PFSK-1 (cell line): ENCODE data around the gene PPEF1.

ENCODE experiments used
- FOXP2 ChIP-seq: optimal IDR thresholded peaks from 2 replicates; pipeline ENCODE3; 2011; ENCODE audit warnings: borderline replicate concordance, control low read depth, inconsistent platforms; ENCODE audit not compliant: insufficient read depth; ENCODE audit errors: extremely low read length, extremely low read depth
- POLR2AphosphoS5 ChIP-seq: IDR thresholded peaks from 2 replicates; pipeline ENCODE4 v1.6.1; 2012; ENCODE audit warnings: low read depth, mild to moderate bottlenecking, control low read depth, low read length, moderate library complexity
- REST ChIP-seq, 2 experiments: IDR thresholded peaks; 2 replicates each; pipeline versions ENCODE4 v1.6.1 to v1.8.0; 2011 to 2012; ENCODE audit warnings: low read depth in 2 of 2, low read length in 2 of 2, control low read depth in 1 of 2, inconsistent platforms in 1 of 2, mild to moderate bottlenecking in 1 of 2, moderate library complexity in 1 of 2; ENCODE audit not compliant: insufficient read depth in 1 of 2
- SIN3A ChIP-seq: IDR thresholded peaks from 2 replicates; pipeline ENCODE4 v1.6.1; 2012; ENCODE audit warnings: mild to moderate bottlenecking, low read length, moderate library complexity, borderline replicate concordance; ENCODE audit not compliant: insufficient read depth
- TAF1 ChIP-seq: IDR thresholded peaks from 2 replicates; pipeline ENCODE4 v1.6.1; 2012; ENCODE audit warnings: low read length, control low read depth, borderline replicate concordance; ENCODE audit not compliant: insufficient read depth

The PPEF1 gene

DNA sequence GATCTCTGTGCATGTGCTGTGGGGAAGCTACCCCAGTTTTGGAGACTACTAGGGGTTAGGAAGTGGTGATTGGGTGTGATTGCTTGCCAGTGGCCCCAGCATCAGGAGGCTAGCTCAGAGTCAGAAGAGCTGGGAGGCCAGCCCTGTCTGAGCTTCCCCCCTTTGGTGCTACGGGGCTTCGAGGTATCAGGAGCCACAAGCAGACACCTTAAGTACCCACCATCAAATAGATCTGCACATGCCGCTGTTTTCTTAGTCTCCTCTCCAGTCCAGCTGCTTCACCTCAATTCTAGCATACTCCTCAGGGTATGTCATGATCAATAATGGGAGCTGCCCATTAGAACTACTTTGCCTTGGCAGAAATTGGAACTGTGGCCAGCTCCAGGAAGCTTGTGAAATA, 10.8 kb upstream of the PPEF1 start:
- no peak for TF ChIP-seq REST (IDR thresholded peaks at IDR 0.05; ENCODE audit: insufficient read depth in 1 of 2, low read depth in 2 of 2, low read length in 2 of 2)
- TF ChIP-seq SIN3A = no peak
- TF ChIP-seq FOXP2 = no peak
- TF ChIP-seq POLR2AphosphoS5 = no peak
- no peak for TF ChIP-seq TAF1

DNA sequence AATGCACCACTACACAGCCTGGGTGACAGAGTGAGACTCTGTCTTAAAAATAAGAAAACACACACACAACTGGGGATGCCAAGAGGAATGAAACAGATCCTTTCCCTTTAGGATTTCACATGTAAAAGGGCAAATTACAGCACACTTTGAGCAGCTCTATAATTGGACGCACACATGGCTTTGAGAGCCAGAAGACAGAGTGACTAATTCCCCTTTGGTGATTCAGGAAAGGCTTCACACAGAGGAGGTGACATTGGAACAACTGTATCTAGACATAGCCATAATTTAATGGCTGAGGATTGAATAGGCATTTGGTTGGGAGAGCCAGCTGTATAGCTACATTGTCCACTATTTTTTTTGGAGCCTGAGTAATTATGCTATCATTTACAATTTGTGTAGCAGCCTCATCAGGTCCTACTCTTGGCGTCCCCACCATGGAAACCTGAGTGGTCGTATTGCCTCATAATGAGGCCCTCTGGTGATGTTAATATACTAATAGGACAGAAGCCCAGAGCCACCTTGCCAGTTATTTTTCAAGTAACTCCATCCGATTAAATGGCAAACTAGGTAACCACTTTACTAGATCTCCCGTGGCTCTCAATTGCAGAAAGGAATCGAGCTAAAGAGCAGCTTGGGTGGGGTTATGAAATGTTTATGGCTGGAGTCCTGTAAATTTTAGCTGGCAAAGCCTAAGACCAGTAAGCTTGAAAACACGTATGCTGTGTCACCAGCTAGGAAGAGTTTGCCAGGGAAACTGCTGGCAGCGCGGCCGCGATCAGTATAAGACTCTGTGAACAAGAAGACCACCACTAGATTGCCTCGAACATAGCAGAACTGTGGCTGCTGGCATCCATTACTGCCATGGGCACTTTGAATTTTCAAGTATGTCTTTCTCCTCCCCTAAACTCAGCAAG, 8.5 kb upstream of the PPEF1 start:
- TF ChIP-seq SIN3A (no peak), TAF1 (no peak), POLR2AphosphoS5 (no peak), FOXP2 (no peak), REST (IDR thresholded peaks at IDR 0.05; ENCODE audit: insufficient read depth in 1 of 2, low read depth in 2 of 2, low read length in 2 of 2) (no peak)

DNA sequence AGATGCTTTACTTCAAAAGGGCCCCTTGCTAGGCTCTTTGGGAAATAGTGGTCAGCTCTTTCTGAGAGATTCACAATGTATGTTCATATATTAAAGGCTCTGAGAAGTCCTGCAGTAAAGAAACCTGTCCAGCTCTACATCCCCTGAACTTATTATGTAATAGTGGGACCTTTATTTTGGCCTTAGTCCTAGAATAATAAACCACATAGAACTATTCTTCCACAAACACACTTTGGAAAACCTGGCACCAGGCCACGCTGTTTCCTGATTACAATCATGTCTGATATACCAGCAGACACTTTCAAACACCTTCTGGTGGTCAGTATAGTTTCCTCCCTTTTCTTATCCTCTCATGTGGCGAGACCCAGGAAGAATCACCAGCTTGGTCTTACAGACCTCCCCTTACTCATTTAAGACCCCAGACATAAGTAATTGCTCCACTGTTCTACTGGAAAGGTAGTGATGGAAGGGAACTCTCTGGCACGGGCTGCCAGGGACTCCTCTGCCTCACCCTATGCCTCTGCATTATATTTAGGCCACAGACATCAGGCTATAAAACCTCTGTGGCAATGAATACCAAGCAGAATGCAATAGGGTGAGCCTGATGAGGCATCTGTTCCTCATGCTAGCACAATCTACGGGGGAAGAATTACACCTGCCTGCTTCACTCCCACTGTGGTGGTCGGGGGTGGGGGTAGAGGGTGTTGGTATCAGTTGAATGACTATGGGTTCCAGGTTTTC, 5.7 kb upstream of the PPEF1 start:
- TF ChIP-seq FOXP2 (no peak), POLR2AphosphoS5 (no peak)

GRCh38 chrX:18702362-18703195, 4.9 kb upstream of the PPEF1 start:
- TF ChIP-seq TAF1 (no peak), POLR2AphosphoS5 (no peak), REST (IDR thresholded peaks at IDR 0.05; ENCODE audit: insufficient read depth in 1 of 2, low read depth in 2 of 2, low read length in 2 of 2) (no peak), SIN3A (no peak), FOXP2 (no peak)

DNA sequence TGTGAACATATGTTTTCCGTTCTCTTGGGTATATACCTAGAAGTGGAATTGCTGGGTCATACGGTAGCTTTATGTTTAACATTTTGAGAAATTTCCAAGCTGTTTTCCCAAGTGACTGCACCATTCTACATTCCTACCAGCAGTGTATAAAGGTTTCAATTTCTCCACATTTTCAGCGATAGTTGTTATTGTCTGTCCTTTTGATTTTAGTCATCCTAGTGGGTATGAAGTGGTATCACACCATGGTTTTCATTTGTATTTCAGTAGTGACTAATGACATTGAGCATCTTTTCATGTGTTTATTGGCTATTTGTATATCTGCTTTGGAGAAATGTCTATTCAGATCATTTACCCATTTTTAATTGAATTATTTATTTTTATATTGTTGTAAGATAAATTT, 2.4 kb downstream of the PPEF1 start:
- TF ChIP-seq TAF1 (no peak), REST (IDR thresholded peaks at IDR 0.05; ENCODE audit: insufficient read depth in 1 of 2, low read depth in 2 of 2, low read length in 2 of 2) (no peak), SIN3A (no peak), FOXP2 (no peak), POLR2AphosphoS5 (no peak)
